OCI-LY7 (cell line): Measurements from ENCODE around the gene SLAMF1. TPM values are rescaled to one million over a fixed set of nuclear protein-coding genes. Genes with fewer than 3 reads are reported as not detected.
A peak's percentile ranks its signal among the peaks of the same experiment; 100 is the strongest.

ENCODE experiments used
- BruUV-seq: library from RNA; stranded (reverse); fragments of 400-500 nt; replicated peaks from 2 replicates; lab custom pipeline; 2021; lab: Mats Ljungman, UMichigan
- CTCF ChIA-PET: fragments of 300-600 bp; sonication (Branson Sonifier 250); formaldehyde crosslinking; loops from one replicate; lab custom pipeline; 2022; ENCODE audit warnings: antibody characterized with exemption; ENCODE audit not compliant: unreplicated experiment; lab: Charles Lee
- POLR2A ChIA-PET: fragments of 300-600 bp; sonication (Branson Sonifier 250); formaldehyde crosslinking; loops from one replicate; lab custom pipeline; 2022; ENCODE audit warnings: antibody characterized with exemption; lab: Charles Lee
- DNase-seq: peaks from one replicate; pipeline ENCODE4 v3.0.0-alpha.2; 2015; ENCODE audit warnings: low spot score
- H2AFZ ChIP-seq: fragments of 200-600 bp; sonication (generic), shearing (Covaris generic); 2 replicates; pipeline ENCODE4 v1.6.1; 2014; ENCODE audit warnings: mild to moderate bottlenecking, antibody characterized with exemption, low read length, moderate library complexity
- H3K27ac ChIP-seq: fragments of 200-600 bp; sonication (generic); 2 replicates; pipeline ENCODE4 v1.5.1; 2014; ENCODE audit warnings: mixed run types, low read depth, mild to moderate bottlenecking, moderate library complexity, low read length, inconsistent platforms; ENCODE audit not compliant: poor library complexity, severe bottlenecking
- H3K36me3 ChIP-seq: fragments of 200-600 bp; sonication (generic); 2 replicates; pipeline ENCODE4 v1.6.1; 2014; ENCODE audit warnings: mild to moderate bottlenecking, antibody characterized with exemption, low read length, moderate library complexity, mixed read lengths; ENCODE audit not compliant: insufficient read depth
- H3K4me1 ChIP-seq: fragments of 200-600 bp; sonication (generic); 2 replicates; pipeline ENCODE4 v1.5.1; 2014; ENCODE audit warnings: mild to moderate bottlenecking, low read length; ENCODE audit not compliant: insufficient read depth, poor library complexity, severe bottlenecking
- H3K4me2 ChIP-seq: fragments of 200-600 bp; sonication (generic); 2 replicates; pipeline ENCODE4 v1.6.1; 2014; ENCODE audit warnings: mild to moderate bottlenecking, low read length
- H3K4me3 ChIP-seq: fragments of 200-600 bp; sonication (generic); 2 replicates; pipeline ENCODE4 v1.5.1; 2014; ENCODE audit warnings: mild to moderate bottlenecking, low read depth, low read length; ENCODE audit not compliant: poor library complexity, severe bottlenecking
- H3K79me2 ChIP-seq: fragments of 200-600 bp; sonication (generic); 2 replicates; pipeline ENCODE4 v1.6.1; 2016; ENCODE audit warnings: low read depth, mild to moderate bottlenecking, low read length, moderate library complexity, mixed read lengths; ENCODE audit not compliant: insufficient read depth
- H3K9me2 ChIP-seq: fragments of 200-600 bp; sonication (generic); 2 replicates; pipeline ENCODE4 v1.6.1; 2016; ENCODE audit warnings: mild to moderate bottlenecking, low read length, mixed read lengths; ENCODE audit not compliant: insufficient read depth
- H3K9me3 ChIP-seq: fragments of 200-600 bp; sonication (generic); 2 replicates; pipeline ENCODE4 v1.6.1; 2014; ENCODE audit warnings: mild to moderate bottlenecking, mixed run types, low read length, mixed read lengths
- H4K20me1 ChIP-seq: fragments of 200-600 bp; sonication (generic); 2 replicates; pipeline ENCODE4 v1.6.1; 2014; ENCODE audit warnings: mild to moderate bottlenecking, antibody characterized with exemption, low read length, moderate library complexity, mixed read lengths; ENCODE audit not compliant: insufficient read depth
- CTCF ChIP-seq: fragments of 200-600 bp; sonication (generic); conservative IDR thresholded peaks from 2 replicates; pipeline ENCODE4 v1.5.1; 2014; ENCODE audit warnings: mild to moderate bottlenecking, antibody characterized with exemption, low read length, moderate library complexity, mixed read lengths
- EZH2phosphoT487 ChIP-seq: fragments of 200-600 bp; sonication (generic); IDR thresholded peaks from 2 replicates; pipeline ENCODE4 v1.6.1; 2018; ENCODE audit warnings: low read depth, borderline replicate concordance, mild to moderate bottlenecking, mixed run types, antibody characterized with exemption, low read length, moderate library complexity, mixed read lengths
- intact Hi-C: fragments of 100-400 bp; cut with micrococcal nuclease; formaldehyde crosslinking; loops from one replicate; pipeline ENCODE4 v1.10.0; 2022; ENCODE audit not compliant: unreplicated experiment
- total RNA-seq, 2 experiments: library from RNA; depleted of rRNA in 1 of 2; stranded (reverse); fragments of >200 nt in 1 of 2; shearing (Covaris generic) in 1 of 2; gene quantifications; 2 replicates each; pipeline ENCODE4 v1.2.3, GENCODE V29; 2014 to 2022

Gene SLAMF1
- total RNA-seq, 2 experiments from 2014 or later: 0.32 to 0.72 TPM

DNA sequence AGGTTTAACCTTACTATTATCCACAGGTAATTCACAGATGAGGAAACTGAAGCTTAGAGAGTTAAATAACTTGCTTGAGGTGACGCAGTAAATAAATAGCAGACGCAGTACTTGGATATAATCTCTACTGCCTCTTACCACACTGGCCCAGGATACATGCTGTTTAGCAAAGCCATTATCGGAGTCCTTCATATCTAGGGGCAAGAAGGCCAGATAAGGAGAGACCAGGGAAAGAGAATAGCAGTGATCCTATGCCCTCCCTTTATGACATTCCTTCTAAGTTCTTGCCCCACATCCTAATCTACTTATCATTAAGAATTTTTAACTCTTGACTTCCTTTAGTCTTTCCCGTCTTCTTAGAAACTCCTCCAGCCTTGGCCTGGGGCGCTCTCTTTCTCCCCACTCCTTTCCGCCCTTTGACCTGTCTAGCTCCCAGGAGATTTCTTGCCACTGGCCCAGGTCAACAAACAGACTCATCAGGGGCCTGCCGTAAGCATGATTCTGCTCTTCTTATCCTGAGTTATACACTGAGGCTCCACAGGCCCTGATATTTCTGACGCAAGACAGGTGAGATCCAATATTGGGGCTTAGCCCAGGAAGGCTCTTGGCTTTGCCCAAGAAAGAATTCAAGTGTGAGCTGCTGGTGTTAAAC is 11.4 kb upstream of the SLAMF1 start:
- no peak overlapping the region for H3K4me3 ChIP-seq
- H2AFZ ChIP-seq: peak overlapping the region; percentile 87; the same call in 1 of the 2 replicates
- H3K27ac ChIP-seq: no peak overlapping the region
- intact Hi-C loops: no loop called here
- H3K9me3 ChIP-seq: peaks cover 7% of the 10 kb centered on the region
- H4K20me1 ChIP-seq: no peaks in the 10 kb centered on the region
- TF ChIP-seq CTCF: no peak
- no peak for TF ChIP-seq EZH2phosphoT487
- H3K4me2 ChIP-seq: peak overlapping the region; percentile 39
- no TSS peak for BruUV-seq
- H3K79me2 ChIP-seq: no peaks in the 10 kb centered on the region
- CTCF ChIA-PET: no interaction called here
- no peaks in the 10 kb centered on the region for H3K36me3 ChIP-seq
- POLR2A ChIA-PET: interaction anchor here (0.6 to 1.4 kb wide), 3 partner anchors 10 to 50 kb away, joined by 3 to 5 read pairs (median 4); no protein-coding TSS in a partner anchor
- peaks cover 63% of the 10 kb centered on the region for H3K4me1 ChIP-seq
- H3K9me2 ChIP-seq: no peaks in the 10 kb centered on the region
- DNase-seq: no peak

DNA sequence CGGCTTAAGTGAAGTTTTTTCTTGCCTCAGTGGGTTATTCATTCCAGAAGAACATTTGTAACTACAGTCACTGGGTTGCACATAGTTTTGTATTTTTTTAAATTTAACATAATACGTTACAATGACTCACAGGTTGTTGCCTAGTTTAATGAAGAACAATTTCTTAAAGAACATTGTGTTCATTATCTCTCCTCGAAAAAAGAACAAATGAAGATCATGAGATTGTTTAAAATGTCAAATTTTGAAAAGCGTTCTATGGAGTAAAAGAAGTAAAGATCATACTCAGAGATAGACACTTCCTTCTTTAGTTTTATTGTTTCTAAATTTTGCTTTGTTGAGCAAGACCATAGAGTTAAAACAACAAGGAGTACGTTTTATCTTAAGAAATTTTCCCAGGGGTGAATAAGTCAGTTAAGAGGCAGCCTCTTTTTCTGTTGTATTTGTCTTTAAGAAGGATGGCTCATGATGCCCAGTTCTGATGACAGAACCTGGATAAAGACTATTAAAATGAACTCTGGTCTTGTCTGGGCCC is 10.5 kb upstream of the SLAMF1 start:
- TF ChIP-seq CTCF (no peak), EZH2phosphoT487 (no peak)
- no TSS peak for BruUV-seq
- Histone ChIP-seq H3K9me3 (peaks cover 7% of the 10 kb centered on the region), H3K4me3 (no peak overlapping the region), H3K9me2 (no peaks in the 10 kb centered on the region), H3K36me3 (no peaks in the 10 kb centered on the region), H3K4me1 (peaks cover 66% of the 10 kb centered on the region), H4K20me1 (no peaks in the 10 kb centered on the region), H3K79me2 (no peaks in the 10 kb centered on the region; the same call in 1 of the 2 replicates), H3K4me2 (peak overlapping the region; percentile 39), H3K27ac (no peak overlapping the region), H2AFZ (peak overlapping the region; percentile 87)
- ChIA-PET CTCF (no interaction called here), POLR2A (interaction anchor here (1.3 to 1.4 kb wide), 2 partner anchors 11 to 17 kb away, joined by 4 to 5 read pairs; no protein-coding TSS in a partner anchor)
- intact Hi-C loops: no loop called here
- no peak for DNase-seq

DNA sequence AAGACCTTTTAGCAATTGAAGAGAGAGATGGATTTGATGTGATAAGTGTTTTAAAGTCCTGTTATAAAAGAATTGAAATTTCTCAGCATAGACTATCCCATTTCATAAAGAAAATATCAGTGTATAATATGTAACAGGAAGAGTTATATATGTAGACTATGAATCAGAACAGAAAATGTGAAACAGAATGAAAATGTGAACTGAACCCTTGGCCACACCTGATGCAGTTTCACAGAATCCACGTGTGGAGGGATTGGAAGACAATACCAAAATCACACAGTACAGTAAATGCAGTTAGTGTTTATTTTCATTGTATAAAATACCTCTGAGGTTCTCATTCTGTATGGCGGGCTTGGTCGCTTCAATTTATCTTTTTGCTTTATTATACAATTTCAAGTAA is 9.9 kb upstream of the SLAMF1 start:
- intact Hi-C loops: no loop called here

More for the DNA sequence above, 9.9 kb upstream of the SLAMF1 start:
- H3K27ac ChIP-seq: no peak overlapping the region
- peak overlapping the region; percentile 39 for H3K4me2 ChIP-seq
- peaks cover 72% of the 10 kb centered on the region for H3K4me1 ChIP-seq
- no peaks in the 10 kb centered on the region; the same call in 1 of the 2 replicates for H3K79me2 ChIP-seq
- no peak for DNase-seq
- no peaks in the 10 kb centered on the region for H3K9me2 ChIP-seq
- H2AFZ ChIP-seq: peak overlapping the region; percentile 87
- ChIA-PET POLR2A (interaction anchor here (1.8 kb wide), 1 partner anchor 9 kb away, joined by 10 read pairs; no protein-coding TSS in a partner anchor), CTCF (no interaction called here)
- peaks cover 7% of the 10 kb centered on the region for H3K9me3 ChIP-seq
- TF ChIP-seq CTCF: no peak
- no peak for TF ChIP-seq EZH2phosphoT487
- H4K20me1 ChIP-seq: no peaks in the 10 kb centered on the region
- no TSS peak for BruUV-seq
- no peaks in the 10 kb centered on the region for H3K36me3 ChIP-seq
- no peak overlapping the region for H3K4me3 ChIP-seq
